Testis (tissue), 2 donors: Measurements from ENCODE around the gene TRIM52.

Source experiments
- POLR2A ChIP-seq: fragments of 450-650 bp; IDR thresholded peaks from one replicate; pipeline ENCODE4 v1.6.1; 2017; ENCODE audit warnings: antibody characterized with exemption, mild to moderate bottlenecking, moderate library complexity
- TF ChIP-seq, protein P1 (sequence below), 3 experiments: fragments of 450-650 bp in 2 of 3; fragments of 200-600 bp in 1 of 3; sonication (generic) in 1 of 3; IDR thresholded peaks; one replicate each; pipeline ENCODE4 v1.5.1; 2016 to 2019; ENCODE audit warnings: antibody characterized with exemption in 3 of 3, mild to moderate bottlenecking in 2 of 3, moderate library complexity in 1 of 3

- TF ChIP-seq, protein P1, sequence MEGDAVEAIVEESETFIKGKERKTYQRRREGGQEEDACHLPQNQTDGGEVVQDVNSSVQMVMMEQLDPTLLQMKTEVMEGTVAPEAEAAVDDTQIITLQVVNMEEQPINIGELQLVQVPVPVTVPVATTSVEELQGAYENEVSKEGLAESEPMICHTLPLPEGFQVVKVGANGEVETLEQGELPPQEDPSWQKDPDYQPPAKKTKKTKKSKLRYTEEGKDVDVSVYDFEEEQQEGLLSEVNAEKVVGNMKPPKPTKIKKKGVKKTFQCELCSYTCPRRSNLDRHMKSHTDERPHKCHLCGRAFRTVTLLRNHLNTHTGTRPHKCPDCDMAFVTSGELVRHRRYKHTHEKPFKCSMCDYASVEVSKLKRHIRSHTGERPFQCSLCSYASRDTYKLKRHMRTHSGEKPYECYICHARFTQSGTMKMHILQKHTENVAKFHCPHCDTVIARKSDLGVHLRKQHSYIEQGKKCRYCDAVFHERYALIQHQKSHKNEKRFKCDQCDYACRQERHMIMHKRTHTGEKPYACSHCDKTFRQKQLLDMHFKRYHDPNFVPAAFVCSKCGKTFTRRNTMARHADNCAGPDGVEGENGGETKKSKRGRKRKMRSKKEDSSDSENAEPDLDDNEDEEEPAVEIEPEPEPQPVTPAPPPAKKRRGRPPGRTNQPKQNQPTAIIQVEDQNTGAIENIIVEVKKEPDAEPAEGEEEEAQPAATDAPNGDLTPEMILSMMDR (IDR thresholded peaks at IDR 0.05) = no peak
- TF ChIP-seq POLR2A = no peak
Observed at GRCh38 chr5:181235323-181235688, 25.6 kb downstream of the TRIM52 start.
